HG02973 (cell line): ENCODE results near the gene DENND2A.
"Not testable (repeated sequence)": the region's sequence is repeated elsewhere in the genome, so short reads cannot be mapped to it uniquely, and the experiment has no call there.

Source experiments
- ATAC-seq: cut with Tn5 transposase; IDR thresholded peaks from one replicate; pipeline ENCODE4 v1.9.1; 2021; ENCODE audit warnings: moderate library complexity; ENCODE audit not compliant: unreplicated experiment

DENND2A gene

DNA sequence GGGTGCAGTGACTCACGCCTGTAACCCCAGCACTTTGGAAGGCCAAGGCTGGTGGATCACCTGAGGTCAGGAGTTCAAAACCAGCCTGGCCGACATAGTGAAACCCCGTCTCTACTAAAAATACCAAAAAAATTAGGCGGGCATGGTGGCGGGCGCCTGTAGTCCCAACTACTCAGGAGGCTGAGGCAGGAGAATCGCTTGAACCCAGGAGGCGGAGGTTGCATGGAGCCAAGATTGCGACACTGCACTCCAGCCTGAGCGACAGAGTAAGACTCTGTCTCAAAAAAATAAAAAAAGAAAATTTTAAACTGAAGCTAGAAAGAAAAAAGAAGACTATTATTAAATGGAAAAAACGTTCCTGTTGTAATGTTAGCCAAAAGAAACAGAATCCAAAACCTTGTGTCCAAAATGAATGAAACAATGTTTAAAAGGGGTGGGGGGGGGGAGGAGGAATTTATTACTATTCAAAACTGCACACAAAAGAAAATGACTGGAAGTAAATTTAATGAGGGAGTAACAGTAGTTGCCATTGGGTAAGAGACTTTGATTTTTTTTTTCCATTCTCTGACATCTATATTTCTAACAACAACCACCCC is 20.6 kb downstream of the DENND2A start:
- ATAC-seq = not testable (repeated sequence)

DNA sequence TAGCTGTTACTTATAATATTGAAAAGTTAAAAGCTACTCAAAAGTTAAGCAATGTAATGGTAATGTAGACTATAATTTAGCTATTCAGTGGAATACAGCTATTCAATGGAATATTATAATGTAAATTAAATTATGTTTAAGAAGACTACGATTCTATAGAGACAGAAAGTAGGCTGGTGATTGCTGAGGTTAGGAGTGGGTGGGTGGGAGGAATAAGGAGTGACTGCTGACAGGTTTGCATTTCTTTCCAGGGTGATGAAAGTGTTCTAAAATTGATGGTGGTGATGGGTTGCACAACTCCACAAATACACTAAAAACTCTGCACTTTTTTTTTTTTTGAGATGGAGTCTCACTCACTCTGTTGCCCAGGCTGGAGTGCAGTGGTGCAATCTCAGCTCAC is 21.4 kb downstream of the DENND2A start:
- no peak for ATAC-seq

DNA sequence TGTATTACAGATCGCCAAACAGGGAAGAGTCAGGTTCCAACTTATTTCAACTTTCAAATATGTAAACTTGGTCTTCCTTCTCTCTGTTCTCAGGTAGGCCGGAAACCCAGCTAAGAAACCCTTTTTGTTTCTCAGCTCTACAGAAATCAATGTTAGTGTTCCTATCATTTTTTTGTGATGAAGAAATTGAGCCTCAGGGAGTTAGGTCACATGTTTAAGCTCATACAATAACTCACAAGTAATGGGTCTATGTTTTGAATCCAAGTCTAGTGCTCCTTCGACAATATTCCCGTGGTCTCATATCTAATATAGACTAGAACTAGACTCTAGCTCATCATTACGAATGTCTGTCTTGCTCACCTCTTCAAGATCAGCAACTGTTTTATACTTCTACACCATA is 22.3 kb downstream of the DENND2A start:
- ATAC-seq = no peak

DNA sequence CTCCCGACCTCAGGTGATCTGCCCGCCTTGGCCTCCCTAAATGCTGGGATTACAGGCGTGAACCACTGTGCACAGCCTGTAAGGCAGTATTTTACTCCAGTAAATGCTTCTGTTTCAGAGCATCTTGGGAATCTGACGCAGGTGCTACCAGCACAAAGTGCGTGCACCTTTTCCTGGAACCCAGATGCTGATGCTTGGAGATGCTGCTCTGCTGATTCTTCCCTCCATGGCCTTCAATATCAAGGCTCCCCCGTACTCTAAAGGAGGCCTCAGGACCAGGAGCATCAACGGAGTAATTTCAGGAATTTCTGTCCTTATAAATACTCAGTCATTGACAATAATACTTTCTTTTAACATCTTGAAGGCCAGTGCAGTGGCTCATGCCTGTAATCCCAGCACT is 23.5 kb downstream of the DENND2A start:
- ATAC-seq = no peak

DNA sequence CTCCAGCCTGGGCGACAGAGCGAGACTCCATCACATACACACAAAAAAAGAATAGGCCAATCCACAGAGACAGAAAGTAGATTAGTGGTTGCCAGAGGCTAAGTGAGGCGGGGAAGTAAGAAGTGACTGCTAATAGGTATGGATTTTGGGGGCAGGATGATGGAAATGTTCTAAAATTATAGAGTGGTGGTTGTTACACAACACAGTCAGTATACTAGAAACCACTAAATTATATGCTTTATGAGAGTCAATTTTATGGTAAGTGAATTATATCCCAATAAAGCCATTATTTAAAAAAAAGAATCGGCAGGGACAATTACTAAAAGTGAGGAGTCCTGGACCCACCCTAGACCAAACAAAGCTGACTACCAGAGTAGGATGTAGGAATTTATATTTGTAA is 24.3 kb downstream of the DENND2A start:
- ATAC-seq = no peak

DNA sequence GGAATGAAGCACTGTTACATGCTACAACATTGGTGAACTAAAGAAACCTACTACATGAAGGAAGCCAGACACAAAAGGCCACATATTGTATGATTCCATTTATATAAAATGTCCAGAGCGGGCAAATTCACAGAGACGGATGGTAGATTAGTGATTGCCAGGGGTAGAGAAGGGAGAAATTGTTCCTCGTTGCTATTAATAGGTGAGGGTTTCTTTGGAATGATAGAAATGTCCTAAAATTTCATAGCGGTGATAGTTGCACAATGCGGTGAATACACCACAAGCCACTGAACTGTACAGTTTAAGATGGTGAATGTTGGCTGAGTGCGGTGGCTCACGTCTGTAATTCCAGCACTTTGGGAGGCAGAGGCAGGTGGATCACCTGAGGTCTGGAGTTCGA is 29.0 kb downstream of the DENND2A start:
- no peak for ATAC-seq

DNA sequence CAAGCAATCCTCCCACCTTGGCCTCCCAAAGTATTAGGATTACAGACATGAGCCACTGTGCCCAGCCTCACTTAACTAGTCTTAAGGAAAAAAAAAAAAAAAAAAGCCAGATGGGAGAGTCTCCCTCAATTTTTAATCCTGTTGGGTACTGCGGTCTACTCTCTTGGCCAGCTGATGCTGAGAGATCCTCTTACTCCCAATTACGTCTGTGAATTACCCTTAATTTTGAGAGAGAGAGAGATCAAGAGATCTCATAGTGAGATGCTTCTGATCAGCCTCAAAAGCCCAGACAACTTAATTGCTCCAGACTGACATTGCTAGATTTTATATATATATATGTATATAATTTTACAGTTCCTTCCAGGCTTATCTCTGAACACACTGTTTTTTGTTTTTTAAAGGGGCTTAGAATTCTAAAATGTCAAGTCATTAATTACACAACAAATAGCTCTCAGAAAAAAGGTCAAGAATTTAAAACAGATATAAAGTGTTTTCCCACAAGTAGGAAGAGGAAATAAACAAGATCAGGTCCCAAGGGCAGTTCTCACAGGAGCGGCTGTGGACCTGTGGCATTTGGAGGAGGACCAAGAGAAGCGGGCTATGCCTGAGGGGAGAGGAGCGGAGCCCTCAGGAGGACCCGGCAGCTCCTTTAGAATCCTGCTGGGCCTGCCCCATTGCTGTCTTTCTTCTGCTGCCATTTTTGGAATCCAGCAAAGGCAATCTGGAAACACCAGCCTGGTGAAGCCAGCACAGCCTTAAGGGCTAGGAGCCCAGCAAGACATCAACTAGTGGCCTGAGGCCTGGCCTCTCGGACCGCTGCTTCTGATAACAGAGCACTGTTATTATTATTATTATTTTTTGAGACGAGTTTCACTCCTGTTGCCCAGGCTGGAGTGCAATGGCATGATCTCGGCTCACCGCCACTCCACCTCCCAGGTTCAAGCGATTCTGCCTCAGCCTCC is 30.1 kb downstream of the DENND2A start:
- ATAC-seq = no peak

DNA sequence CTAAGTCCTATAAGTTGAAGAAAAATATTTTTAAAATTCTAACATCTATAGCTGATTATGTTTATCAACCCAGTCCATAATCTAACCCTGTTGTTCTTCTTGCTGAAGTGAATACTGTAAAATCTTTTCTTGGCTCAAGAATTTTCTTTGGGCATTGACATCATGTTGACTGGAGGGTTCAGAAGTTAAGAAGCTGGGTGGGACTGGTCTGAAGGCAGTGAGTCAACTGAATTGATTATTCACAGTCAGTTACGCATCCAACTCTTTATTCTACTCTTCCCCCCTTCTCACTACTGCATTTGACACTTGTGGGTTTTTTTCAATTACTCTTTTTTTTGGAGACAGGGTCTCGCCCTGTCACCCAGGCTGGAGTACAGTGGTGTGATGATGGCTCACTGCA is 31.0 kb downstream of the DENND2A start:
- ATAC-seq = no peak

DNA sequence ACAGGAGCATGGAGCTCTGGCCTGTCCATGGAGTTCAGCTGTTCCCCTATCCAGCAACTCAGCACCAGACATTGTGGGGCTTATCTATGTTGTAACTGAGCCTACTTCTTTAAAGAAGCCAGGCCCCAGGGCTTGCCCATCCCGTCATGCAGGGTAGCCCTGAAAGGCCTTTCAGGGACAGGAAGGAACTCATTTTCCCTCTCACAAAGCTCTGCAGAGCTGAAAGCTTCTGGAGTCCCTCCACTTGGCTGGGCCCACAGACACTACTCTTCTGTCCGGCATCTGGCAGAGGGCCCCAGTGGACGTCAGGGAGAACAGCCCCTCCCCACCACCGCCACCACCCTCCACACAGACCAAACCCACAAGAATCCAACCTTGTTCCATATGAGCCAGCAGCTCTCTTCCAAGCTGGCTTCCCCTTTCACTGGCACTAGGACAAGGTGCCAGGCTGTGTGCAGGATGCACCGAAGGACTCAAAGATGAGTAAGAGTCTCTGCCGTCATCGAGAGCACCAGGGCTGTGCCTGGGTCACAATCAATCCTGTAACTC is 33.1 kb downstream of the DENND2A start:
- no peak for ATAC-seq

DNA sequence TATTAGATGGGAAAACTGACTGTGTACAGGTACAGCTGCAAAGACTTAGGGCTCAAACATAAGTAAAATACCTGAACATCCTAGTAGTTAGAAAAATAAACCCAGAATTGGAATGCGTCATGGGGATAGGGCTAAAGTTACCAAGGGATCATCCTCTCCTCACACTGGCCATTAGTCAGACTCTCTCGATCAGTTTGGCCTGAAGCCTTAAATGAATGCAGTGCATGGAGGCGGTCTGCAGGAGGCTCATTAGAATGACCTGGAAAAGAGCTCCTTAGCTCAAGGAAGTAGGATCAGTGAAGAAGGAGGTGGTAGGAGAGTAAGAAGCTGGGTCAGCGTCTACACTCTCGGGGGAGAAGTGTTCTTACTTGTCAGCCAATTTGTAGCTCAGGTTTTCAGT is 35.3 kb downstream of the DENND2A start:
- ATAC-seq = no peak

DNA sequence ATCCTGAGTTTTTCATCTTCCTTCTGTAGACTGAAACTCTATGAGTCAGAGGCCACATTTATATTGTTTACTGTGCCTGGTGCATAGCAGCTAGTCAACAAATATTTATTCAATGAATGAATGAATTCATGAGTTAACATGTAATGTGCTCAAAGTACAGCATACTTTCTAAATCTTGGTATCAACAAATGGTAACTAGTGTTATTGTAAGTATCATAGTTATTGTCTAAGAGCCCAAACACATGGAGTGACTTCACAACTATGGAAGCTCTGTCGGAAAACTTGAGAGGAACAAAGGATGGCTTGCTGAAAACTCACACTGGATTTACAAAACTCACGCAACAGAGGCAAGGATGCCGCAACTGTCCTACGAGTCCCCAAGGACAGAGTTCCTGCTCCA is 35.9 kb downstream of the DENND2A start:
- ATAC-seq = no peak

DNA sequence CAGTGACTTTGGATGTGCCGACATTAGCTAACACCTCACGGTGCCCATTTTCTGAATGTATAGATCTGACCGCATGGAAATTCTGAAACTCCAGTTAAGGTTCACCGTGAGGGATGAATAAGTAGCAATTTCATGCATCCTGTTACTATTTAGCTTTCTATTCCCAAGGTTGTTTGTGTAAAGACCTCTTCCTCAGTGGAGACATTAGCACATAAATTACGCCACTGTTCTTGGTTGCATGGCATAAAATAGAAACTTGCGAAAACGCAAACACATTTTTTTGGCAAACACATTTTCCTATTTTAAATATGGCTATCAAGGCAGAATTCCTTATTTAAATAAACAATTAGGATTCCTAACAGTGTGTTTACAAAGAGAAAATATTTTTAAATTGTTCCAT is 36.5 kb downstream of the DENND2A start:
- no peak for ATAC-seq

DNA sequence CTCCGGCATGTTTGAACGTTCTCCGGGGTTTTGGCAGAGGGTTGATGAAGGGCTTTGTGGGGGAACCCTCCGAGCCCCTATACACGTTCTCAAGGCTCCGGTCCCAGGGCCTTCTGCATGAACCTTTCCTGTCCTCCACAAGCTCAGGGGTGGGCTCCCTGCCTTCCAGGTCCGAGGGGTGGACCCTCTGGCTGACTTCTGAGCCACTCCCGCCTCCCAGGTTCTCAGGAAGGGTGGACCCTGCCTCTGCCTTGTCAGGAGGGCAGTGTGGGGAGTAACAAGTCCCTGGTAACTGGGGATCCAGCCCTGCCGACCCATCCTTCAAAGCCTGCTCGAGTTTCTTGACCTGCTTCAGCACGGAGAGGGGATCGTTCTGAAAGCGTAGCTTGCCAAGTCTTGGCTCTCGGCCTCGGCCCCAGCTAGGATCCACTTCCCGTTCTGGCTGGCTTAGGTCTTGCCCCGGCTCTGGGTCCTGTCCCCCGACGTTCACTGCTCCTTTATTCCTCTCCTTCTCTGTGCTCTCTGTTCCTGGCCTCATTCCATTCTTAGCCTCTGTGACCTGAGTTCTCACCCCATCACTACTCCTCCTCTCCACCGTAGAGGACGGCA is 38.9 kb downstream of the DENND2A start:
- no peak for ATAC-seq

DNA sequence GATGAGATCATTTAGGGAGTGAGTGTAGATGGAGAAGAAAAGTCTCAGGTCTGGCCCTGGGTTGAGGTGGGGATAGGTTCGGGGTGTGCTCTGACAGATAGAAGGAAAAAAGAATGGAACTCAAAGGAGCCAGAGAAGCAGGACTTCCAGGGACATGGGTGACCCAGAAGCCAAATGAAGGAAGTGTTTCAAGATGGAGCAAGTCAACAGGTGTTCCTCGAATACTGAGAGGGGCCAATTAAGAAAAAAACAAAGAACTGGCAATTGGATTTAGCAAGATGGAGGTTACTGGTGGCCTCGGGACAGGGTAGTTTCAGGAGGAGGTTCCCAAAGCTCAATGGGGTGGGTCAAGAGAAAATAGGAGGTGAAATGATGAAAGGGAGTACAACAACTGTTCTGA is 40.3 kb downstream of the DENND2A start:
- ATAC-seq = no peak

DNA sequence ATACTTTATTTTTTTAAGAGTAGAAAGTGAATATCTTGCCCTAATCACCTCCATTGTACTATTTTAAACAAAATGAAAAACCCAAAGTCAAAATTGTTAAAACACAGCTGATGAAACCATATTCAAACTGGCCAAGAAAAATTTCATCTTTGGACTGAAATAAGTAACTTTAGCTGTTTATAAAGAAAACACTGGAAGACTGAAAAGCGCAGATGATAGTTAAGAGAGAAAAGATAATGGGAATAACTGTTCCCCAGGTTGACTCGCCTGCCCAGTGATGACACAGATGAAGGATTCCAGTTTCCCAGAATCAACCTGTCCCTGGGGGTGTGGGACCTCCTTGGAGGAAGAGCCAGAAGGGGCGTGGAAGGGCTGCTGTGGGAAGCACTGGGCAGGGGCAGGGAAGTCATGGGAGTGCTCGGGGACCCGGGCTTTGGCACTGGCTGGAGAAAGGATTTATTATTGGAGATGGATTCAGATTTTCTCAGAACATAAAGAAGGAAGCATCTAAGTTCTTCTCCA is 43.1 kb downstream of the DENND2A start:
- no peak for ATAC-seq

DNA sequence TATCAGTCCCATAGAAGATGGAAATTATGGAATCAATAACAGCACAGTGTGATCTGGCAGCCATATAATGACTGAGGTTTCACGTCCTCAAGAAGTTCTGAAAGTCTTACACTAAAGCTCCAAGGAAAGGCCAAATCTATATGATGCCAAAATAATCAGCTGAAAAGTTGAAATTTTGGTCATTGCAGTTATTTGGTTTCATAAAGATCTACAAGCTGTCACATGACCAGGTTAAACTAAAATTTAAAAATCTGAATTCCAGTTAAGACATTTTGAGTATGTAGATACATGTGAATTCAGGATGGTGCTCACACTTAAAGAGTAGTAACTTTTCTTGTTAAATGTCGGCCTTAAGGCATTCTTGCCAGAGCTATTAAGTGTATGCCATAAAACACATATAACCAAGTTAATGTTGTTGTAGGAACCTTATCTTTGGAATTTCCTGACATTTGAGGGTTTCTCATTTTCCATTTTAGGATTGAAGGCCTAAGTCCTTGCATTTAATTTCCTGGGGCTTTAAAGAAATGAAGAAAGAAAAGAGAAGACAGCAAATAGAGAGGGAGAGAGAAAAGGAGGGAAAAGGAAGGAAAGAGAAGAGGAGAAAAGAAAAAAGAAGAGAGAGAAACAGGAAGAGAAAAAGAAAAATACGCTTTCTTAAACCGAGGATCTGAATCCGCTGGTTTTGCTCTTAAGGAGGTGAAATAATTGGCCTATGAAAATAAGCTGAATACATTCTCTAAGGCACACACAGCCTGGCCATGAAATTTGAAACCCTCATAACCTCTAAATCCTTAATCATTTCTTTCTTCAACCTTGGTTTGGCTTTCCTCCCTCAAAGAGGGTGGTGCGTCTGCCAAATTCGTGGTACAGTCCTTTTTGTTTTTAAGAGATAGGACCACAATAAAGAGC is 43.8 kb downstream of the DENND2A start:
- no peak for ATAC-seq

DNA sequence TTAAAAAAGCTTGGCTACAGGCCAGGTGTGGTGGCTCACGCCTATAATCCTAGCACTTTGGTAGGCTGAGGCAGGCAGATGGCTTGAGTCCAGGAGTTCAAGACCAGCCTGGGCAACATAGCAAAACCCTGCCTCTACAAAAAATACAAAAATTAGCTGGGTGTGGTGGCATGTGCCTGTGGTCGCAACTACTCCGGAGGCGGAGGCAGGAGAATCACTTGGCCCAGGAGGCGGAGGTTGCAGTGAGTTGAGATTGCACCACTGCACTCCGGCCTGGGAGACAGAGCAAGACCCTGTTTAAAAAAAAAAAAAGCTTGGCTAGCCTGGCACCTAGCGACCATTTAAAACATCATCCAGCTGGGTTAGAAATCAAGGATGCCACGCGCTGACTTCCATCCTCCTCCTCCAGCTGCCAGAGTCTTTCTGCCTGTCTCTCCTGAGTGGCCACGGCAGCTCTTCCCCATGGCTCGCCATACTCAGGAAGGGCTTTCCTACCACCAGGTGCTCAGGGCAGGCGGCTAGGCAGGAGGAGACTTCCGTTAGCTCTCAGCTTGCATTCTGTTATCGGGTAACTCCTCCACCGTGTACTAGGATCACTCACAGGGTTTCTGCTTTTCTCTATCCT is 45.0 kb downstream of the DENND2A start:
- no peak for ATAC-seq

DNA sequence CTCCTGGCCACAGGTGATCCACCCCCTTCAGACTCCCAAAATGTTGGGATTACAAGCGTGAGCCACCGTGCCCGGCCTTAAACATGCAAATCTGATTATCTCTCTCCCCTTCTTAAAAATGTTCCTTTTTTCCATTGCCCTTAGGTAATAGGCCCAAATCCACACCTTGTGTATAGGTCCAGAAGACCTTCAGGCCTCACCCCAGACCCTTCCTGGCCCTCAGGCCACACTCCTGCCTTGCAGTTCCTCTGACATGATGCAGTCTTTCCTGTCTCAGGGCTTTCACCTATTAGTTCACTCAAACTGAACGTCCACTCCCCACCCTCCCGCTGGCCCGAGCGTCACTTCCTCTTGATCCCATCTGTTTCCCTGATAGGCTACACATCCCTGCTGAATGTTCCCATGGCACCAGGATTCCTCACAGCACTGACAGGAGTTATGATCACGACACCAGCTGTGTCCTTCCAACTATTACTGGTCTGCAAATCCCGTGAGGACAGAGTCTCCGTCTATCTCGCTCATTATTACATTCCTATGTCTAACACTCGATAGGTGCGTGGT is 46.4 kb downstream of the DENND2A start:
- no peak for ATAC-seq

DNA sequence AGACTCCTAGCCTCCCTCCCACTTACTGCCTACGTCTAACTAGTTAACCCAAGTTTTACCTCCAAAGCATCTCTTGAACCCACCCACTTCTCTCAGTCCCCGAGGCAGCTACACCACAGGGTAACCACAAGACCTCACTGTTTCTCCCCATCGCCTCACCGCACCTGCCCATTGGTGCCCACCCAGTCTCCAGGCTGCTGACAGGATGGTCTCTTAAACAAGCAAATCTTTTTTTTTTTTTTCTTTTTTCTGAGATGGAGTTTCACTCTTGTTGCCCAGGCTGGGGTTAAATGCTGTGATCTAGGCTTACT is 47.0 kb downstream of the DENND2A start:
- no peak for ATAC-seq
